Neural cell (in vitro differentiated cells): Measurements from ENCODE around the gene GCNT4.

ENCODE experiments used
- CTCF ChIP-seq: fragments of 450-650 bp; IDR thresholded peaks from 2 replicates; pipeline ENCODE4 v1.5.1; 2014; ENCODE audit warnings: antibody characterized with exemption, mild to moderate bottlenecking, moderate library complexity; ENCODE audit not compliant: poor library complexity, severe bottlenecking
- EP300 ChIP-seq: fragments of 450-650 bp; conservative IDR thresholded peaks from 2 replicates; pipeline ENCODE4 v1.6.1; 2014; ENCODE audit warnings: antibody characterized with exemption, mild to moderate bottlenecking, moderate library complexity; ENCODE audit not compliant: poor library complexity, severe bottlenecking
- EZH2 ChIP-seq: fragments of 200-600, 300-800 bp; shearing (Covaris generic), sonication (generic); IDR thresholded peaks from 2 replicates; pipeline ENCODE4 v1.6.1; 2014; ENCODE audit warnings: antibody characterized with exemption, low read length, borderline replicate concordance, mild to moderate bottlenecking; ENCODE audit not compliant: insufficient read depth, poor library complexity, severe bottlenecking
- RAD21 ChIP-seq: fragments of 450-650 bp; conservative IDR thresholded peaks from 2 replicates; pipeline ENCODE4 v1.6.1; 2014; ENCODE audit warnings: antibody characterized with exemption, mild to moderate bottlenecking, moderate library complexity
- TAF1 ChIP-seq: IDR thresholded peaks from 2 replicates; pipeline ENCODE4 v1.6.1; 2012; ENCODE audit warnings: low read depth

DNA sequence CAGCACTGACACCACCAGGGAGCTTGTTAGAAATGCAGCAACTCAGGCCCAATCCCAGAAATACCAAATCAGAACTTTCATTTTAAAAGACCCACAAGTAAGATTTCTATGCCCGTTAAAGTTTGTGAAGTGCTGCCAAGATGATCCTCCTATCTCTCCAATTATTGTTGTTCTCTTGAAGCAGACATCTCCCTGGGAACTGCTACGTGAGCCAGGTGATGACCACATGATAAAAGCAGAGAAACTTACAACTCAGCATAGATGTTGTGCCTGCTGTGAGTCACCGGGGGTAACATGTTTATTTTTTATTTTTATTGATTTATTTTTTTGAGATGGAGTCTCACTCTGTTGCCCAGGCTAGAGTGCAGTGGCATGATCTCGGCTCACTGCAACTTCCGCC, 34.4 kb downstream of the GCNT4 start:
- TF ChIP-seq CTCF (no peak), EP300 (no peak), RAD21 (no peak), EZH2 (no peak), TAF1 (no peak)
